ENCODE measurements around the gene ACAP3.

ACAP3 gene, protein sequence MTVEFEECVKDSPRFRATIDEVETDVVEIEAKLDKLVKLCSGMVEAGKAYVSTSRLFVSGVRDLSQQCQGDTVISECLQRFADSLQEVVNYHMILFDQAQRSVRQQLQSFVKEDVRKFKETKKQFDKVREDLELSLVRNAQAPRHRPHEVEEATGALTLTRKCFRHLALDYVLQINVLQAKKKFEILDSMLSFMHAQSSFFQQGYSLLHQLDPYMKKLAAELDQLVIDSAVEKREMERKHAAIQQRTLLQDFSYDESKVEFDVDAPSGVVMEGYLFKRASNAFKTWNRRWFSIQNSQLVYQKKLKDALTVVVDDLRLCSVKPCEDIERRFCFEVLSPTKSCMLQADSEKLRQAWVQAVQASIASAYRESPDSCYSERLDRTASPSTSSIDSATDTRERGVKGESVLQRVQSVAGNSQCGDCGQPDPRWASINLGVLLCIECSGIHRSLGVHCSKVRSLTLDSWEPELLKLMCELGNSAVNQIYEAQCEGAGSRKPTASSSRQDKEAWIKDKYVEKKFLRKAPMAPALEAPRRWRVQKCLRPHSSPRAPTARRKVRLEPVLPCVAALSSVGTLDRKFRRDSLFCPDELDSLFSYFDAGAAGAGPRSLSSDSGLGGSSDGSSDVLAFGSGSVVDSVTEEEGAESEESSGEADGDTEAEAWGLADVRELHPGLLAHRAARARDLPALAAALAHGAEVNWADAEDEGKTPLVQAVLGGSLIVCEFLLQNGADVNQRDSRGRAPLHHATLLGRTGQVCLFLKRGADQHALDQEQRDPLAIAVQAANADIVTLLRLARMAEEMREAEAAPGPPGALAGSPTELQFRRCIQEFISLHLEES

DNA sequence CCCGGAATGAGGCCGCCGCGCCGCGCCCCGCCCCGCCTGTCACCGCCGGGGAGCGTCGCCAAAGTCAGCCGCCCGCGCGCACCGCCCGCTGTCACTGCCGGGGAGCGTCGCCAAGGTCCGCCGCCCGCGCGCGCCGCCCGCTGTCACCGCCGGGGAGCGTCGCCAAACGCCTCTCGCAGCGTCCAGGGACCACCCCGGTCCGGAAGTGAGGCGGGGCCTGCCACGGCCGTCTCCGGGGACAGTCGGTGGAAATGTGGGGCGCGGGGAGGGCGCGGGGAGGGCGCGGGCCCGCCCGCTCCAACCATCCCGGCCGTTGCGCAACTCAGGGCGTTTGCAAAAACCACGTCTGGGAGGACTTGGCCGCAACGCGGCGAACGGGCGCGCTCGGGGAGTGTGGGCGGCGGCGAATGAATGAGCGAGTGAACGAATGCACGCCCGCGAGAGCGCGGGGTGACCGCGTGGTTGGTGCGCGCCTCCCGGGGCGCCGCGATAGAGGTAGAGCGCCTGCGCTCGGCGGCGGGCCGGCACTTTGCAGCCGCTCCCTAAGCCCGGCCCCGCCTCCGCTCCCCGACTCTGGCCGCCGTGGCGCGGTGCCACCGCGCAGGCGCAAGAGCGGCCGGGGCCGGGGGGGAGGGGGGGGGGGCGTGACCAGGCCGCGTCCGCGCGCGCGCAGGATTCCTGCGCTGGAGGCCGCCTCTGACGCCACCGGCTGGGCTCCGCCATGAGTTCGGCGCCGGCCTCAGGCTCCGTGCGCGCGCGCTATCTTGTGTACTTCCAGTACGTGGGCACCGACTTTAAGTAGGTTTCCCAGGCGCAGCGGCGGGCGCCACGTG is at the start of gene ACAP3, which contains the start of gene PUSL1:
ACAP3 (minus strand) TSS at position 8 of the 833 bp plus-strand sequence. CDS start 115 bp downstream, outside the sequence.
PUSL1 (plus strand) TSS at position 675 of the 833 bp plus-strand sequence; CDS start at position 722, 47 bp downstream.
- peak; percentile 89 for DNase-seq

DNA sequence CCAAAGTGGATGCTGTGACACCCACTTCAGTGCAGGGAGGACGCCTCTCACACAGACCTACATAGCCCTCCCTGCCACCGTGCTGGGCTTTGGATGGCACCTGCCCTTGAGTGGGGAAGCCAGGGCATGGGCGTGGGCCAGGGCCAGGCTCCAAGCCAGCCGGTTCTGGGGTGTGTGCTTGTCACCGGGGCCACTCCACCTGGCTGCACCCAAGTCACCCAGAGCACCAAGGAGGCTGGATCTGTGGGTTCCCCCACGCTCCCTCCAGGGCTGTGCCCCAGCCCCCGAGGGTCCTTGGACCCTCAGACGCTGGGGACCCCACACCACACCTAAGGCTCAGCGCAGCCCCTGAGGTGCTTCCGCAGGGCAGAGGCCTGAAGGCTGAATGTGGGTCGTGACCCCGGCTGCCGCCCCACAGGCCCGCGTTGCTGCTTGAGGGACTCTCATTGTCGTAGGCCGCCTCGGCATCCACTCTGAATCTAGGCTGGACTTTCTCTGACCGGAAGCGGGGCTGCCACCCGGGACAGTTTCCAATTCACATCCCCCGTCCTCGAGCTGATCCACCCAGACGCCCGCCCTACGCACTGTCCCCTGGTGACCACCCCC is 49.2 kb upstream of the ACAP3 start:
- DNase-seq: no peak

DNA sequence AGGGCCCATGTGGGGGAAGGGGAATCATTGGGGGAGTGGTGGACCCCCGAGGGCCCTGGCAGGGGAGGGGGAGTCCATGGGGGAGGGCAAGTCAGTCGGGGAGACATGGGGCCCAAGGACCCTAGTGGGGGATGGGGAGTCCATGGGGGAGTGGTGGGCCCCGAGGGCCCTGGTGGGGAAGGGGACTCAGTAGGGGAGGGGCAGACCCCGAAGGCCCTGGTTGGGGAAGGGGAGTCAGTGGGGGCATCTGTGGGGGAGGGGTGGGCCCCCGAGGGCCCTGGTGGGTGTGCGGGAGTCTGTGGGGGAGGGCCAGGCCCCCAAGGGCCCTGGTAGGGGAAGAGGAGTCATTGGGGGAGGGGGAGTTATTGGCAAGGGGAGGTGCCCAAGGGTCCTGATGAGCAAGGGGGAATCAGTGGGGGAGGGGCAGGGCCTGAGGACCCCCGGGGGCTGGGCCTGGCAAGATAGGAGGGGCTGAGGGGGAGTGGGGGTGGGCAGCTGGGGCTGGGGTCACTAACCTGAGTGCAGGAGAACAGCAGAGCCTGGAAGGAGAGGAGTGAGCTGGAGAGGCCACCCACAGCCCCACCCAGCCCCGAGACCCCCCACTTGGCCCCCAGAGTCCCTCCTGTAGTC is 48.6 kb upstream of the ACAP3 start:
- no peak for DNase-seq

DNA sequence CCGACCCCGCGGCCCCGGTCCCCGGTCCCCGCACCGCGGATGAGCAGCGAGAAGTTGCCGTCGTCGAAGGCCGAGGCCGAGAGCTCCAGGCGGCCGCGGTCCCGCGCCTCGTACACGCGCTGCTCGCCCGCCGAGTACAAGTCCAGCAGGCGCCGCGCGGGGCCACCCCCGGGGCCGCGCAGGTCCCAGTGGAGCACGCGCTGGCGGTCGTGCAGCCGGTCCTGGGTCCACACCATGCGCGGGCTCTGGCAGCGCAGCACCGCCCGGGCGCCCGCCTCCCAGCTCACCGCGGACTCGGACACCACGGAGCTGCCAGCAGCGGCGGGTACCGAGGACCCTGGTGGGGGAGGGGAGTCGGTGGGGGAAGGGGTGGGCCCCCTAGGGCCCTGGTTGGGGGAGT is 47.7 kb upstream of the ACAP3 start:
- no peak for DNase-seq

DNA sequence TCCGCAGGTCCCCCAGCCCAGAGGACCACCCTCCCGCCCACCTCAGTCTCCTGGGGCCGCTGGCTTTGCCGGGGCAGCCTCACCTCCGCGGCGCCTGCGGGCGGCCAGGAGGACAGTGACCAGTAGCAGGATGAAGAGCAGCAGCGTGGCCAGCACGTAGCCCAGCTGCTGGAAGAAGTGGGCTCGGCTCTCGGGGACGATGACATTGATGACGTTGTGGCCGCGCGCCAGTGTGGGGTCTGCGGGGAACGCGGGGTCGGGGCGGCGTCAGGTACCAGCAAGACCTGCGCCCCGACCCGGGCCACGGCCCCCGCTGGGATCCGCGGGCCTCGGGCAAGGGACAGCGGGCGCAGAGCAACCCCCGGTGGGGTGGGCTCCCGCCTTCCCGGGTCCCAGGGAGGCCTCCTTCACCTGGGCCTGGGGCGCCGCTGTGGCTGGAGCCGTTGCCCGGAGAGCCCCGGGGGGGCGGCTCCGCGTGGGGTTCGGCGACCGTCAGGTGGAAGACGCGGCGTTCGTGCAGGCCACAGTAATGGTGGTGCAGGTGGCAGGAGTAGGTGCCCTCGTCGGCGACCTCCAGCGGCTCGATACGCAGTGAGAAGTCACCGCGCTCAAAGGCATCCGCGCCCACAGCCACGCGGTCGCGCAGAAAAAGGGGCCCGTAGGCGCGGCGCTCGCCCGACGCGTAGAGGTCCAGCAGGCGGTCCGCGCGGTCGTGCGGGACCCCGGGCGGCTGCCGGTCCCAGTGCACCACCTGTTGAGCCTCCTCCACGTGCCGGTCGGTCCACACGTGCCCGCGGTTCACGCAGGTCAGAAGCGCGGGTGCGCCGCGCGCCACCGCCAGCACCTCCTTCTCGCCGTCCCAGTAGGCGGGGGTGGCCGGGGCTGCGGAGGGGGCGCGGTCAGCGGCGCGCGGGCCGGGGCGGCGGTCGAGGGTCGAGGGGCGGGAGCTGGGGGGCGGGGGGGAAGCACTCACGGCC is 46.8 kb upstream of the ACAP3 start:
- no peak for DNase-seq

DNA sequence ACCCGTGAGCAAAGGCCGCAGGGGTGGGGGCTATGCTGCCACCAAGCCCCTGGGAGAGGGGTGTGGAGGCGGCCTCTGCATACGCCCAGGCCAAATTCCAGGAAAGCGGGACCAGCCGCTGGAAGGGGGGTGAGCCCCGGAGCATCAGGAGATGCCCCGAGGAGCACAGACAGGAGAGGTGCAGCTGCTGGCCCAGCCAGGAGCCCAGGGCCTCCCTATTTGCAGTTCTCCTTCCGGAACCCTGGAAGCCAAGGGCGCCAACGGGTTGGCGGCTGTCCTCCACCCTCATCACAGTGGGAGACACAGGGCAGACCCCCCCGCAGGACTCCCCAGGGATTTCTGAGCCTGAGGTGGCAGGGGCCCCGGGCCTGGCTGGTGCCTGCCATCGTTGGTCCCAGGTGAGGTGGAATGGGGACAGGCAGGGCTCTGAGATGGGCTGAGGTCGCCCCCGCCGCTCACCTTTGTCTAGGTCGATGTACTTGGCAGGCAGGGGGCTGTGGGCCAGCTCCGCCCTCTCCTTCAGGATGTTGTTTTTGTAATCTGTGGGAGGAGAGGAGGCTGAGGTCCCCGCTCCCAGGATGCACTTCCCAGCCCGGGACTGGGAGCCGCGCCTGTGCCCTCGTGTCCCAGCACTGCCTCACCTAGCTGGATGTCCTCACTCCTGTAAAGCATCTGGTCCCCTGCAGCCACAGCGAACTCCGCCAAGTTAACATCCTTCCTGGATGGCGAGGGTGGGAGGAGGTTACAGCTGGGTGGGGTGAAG is 45.8 kb upstream of the ACAP3 start:
- DNase-seq: no peak

DNA sequence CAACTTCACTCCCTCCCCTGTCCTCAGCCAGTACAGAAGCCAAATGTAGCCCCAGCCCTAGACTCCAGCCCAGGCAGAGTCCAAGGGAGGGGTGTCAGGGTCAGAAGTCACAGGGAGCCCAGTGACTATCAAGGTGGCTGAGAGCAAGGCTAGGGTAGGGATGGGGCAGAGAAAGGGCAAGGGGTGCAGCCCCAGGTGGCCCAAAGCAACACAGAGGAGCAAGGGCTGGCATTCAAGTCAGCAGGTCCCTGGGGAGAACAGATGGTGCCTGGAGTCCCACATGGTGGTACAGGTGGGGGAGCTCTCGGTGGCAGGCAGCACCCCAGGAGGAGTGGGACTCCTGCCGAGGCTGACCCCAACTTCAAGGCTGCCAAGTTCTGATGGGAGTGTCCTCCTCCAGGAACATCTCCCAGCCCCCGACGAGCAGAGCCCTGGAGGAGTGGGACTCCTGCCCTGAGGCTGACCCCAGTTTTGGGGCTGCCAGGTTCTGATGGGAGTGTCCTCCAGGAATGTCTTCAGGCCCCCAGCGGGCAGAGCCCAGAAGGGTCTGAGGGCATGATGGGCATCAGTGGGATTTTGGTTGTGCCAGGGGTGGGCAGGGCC is 45.2 kb upstream of the ACAP3 start:
- no peak for DNase-seq

DNA sequence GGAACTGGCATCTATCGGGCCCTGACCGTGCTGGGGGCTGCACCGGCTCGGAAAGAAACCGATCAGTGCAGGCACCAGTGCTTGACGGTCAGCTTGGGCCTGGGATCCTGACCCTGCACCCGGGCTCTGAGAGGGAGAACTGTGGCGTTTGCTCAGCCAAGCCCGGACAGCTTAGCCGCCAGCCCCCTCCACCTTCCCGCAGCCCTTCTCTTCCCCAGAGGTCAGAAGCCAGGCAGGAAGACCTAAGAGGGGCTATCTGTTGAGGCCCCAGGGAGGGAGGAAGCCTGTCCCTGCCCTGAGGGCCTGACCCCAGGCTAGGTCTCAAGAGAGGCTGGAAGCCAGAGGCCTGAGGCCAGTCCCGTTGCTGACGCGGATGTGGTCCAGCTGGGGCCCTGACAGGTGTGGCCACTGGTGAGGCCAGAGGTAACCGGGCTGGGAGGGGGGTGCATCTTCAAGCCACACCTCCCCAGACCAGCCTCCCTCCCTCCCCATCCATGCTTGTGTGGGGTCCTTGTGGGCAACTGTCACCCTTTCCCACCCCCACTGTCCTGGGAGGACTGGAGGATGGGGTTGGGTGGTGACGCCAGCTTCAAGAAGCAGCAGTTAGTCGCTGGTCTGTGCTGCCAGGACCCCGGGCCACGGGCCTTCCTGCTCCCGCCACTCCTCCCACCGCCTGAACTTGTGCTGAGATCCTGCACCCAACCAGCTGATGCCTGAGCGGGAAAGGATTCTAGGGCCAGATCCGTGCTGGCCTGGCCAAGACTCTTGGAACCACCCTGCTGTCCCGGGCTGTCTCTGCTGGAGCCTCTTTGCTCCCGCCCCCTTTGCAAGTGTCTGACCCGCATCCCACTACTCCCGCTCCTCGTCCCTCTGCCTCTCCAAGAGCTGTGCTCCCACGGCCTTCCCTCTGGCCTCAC is 44.0 kb upstream of the ACAP3 start:
- DNase-seq: no peak

DNA sequence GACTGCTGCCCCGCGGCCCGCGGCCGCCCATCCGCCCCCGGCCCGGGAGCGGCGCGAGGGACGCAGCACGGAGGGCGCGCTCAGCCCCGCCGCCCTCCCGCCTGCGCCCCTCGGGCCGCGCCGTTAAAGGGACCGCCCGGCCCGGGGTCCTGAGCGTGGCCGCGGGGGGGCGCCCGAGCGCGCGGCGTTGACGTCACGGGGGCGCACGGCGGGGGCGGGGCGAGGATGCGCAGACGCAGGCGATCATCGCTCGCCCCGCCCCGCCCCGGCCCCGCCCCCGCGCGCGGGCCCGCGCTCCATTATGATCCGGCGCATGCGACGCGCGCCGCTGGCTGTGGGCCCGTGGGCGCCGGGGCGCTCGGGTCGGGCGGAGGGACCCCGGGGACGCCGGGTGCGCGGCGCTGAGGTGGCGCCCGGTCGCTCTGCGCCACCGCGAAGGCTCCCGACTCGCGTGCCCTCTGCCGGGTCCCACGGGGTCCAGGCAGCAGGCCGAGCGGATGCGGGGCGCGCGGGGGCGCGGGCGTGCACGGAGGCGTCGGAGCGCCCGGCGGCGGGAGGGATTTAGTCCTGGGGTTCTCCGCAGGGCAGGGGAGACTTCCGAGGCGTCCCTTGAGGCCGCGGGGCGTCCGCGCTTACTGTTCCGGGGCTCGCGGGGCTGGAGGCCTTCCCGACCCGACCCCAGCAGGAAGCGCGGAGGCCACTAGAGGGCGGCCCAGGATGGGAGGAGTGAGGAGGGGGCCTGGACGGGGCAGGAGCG is 41.7 kb upstream of the ACAP3 start, which contains the start of gene DVL1:
DVL1 (minus strand) TSS at position 163 of the 757 bp plus-strand sequence. CDS start 353 bp downstream, outside the sequence.
- no peak for DNase-seq

DNA sequence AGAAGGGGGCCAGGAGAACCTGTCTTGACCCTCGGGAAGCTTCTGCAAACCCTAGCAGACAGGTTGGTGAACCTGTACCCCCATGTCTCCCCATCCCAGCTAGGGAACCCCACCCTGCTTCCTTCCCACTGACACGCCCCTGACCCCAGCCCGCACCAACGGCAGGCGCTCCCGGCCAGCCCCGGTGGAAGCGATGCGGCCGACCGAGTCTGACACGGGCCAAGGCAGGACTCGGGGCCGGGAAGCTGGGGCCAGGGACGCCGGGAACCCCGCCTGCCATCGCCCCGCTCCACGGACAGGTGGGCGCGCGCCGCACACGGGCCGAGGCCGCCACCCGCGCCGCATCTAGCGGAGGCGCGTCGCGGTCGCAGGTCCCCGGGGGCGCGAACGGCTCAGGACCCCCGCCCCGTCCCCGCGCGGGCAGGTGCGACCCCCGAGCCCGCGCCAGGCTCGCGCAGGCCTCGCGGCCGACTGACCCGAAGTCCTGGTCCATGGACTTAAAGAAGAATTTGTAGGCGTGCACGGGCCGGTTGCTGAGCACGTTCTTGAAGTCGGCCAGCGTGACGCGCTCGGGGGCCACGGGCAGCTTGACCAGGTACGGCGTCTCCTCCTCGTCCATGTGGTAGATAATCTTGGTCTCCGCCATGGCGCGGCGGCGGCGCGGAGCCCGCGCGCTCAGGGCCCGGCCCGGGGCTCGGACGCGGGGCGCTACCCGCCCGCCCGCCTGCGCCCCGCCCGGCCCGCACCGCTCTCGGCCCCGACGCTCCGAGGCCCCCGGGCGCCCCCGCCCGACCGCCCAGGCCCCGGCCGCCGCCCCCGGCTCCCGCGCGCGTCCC is 40.9 kb upstream of the ACAP3 start:
- DNase-seq: no peak

DNA sequence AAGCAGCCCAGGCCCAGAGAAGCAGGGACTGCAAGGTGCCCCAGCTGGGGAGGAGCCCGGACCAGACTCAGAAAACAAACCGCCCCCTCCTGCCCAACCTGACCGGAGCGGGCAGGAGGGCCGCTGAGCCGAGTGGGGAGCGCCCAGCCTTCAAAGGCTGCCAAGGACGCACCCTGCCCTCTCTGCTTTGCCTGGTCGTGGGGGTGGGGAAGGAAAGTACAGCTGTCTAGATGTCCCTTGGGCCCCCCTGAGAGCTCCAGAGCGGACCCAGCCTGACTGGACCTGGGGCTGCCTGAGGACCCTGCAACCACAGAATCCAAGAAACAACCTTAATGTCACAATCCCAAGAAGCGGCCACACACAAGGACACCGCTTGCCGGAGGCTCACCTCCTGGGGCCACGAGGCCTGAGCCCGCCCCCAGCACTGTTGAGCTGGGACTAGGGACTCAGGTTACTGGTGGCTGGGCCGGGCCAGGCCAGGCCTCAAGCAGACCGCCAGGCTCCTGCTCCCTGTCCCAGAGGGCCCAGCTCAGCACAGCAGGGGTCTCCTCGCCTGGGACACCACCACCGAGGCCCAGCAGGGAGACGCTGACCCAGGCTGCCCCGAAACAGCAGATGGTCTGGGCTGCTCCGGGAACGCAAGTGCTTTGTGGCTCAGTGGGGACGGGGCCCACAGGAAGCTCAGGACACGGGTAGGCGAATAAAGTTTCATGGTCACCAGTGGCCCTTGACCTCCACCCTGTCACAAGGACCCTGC is 40.1 kb upstream of the ACAP3 start:
- DNase-seq: no peak

DNA sequence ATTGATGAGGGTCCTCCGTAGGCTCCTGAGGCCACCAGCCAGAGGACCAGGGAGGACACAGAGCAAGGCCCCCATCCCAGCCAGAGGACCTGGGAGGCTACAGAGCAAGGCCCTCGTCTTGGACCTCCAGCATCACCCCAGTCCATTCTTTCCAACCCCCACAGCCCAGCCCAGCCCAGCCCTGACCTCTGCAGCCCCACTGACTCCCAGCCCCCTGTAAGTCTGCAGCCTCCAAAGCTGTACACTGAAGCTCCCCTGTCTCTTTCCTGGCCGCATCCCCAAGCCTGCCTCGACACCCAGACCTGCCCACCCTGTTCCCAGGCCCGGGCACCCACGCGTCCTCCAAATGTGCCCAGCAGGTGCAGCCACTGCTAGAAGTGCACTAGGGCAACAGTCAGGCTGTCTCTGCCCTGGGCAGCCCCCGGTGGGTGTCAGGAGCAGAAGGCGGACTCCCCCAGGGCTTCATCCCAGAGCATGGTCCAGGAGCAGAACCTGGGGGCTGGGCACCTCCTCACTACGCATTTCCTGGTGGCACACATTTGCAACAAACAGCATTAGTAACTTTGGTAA is 39.4 kb upstream of the ACAP3 start:
- DNase-seq: no peak

DNA sequence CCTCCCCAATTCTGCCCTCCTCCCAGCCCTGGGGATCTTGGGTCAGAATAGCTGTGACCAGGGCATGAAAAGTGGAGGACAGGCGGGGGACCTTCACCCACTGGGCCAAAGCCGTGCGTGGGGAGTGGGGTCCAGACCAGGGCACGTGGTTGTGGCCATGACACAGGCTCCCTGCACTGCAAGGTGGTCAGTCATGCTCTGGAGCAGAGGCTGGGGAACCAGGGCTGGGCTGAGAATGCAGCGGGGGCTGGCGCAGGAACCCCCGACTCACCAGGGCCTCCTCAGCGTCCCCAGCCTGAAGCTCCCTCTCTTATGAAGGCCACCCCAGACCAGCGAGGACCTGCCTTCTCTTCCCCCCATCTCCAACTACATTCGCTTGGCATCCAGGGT is 38.8 kb upstream of the ACAP3 start:
- no peak for DNase-seq

DNA sequence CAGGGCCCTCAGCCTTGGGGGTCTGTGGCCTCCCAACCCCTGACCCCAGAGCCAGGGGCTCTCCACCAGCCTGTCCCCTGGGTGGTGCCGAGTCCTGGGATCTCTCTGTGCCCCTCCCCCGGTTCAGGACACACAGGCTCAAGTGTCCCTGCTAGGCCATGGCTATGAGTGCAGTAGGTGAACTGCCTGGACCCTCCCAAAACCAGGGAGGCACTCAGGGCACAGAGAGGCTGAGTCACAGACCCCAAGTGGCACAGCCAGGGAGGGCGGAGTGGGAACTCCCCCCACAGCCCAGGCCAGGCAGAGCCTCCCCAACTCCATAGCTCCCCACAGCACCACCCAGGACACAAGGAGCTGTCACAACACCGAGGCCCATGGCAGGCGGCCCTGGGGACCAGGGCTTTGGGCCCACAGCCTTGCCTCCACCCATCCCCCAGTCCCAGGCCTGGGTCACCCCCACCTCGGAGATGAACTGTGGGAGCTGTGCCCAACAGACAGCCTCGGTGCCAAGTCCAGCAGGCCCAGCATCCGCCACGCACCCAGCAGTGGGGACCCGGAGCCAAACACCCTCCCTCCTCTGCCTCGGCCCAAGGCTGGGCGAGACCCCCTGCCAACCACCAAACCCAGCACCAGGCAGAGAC is 38.2 kb upstream of the ACAP3 start:
- DNase-seq: no peak

DNA sequence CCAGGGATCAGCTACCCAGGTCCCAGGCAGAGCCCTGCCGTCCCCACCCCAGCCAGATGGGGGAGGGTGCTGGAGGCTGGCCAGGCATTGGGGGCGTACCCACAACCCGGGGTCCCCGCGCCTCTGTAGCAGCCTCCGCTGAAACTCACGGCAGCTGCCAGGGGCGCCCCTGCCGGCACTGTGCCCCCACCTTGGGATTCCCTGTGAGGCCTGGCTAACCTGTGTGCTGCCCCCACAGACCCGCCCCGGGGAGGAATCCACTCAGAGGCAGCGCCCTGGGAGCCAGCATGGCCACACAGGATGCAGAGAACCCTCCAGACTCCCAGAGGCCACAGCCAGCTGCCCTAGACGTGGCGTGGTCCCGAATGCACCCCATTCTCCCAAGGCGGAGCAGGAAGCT is 37.7 kb upstream of the ACAP3 start:
- DNase-seq: no peak

Measured in MV-4-11 (cell line).